Endothelial cell of umbilical vein (primary cell): ENCODE measurements around the gene SLC7A4. TPM values are rescaled to one million over a fixed set of nuclear protein-coding genes. Genes with fewer than 3 reads are reported as not detected.

ENCODE experiments used
- BruUV-seq: library from RNA; stranded (reverse); fragments of 400-500 nt; replicated peaks from 2 replicates; lab custom pipeline; 2021; lab: Mats Ljungman, UMichigan
- CTCF ChIA-PET: fragments of 300-600, 350-600 bp; sonication (Branson Sonifier 250); formaldehyde crosslinking; loops from one replicate; lab custom pipeline; 2021; ENCODE audit warnings: antibody characterized with exemption, inconsistent platforms; lab: Charles Lee
- POLR2A ChIA-PET: fragments of 300-600, 350-600 bp; sonication (Branson Sonifier 250); formaldehyde crosslinking; loops from one replicate; lab custom pipeline; 2021; ENCODE audit warnings: antibody characterized with exemption, inconsistent platforms; lab: Charles Lee
- DNase-seq: peaks from one replicate; pipeline ENCODE4 v3.0.0-alpha.2; 2011; ENCODE audit warnings: low read depth, low spot score
- FAIRE-seq: peaks from 2 replicates; lab custom pipeline; 2011; peaks lifted over from hg19 to GRCh38; lab: Jason Lieb, UNC
- H2AFZ ChIP-seq: 2 replicates; pipeline ENCODE4 v1.6.0; 2012; ENCODE audit warnings: low read depth, low read length, control low read depth, inconsistent platforms
- H3K27ac ChIP-seq: 2 replicates; pipeline ENCODE4 v1.5.1; 2011; ENCODE audit warnings: low read depth, mild to moderate bottlenecking, control low read depth, low read length, moderate library complexity; ENCODE audit not compliant: insufficient read depth
- H3K27me3 ChIP-seq, 2 experiments: 2 replicates each; pipeline versions ENCODE4 v1.6.0 to v1.6.1; 2011; ENCODE audit warnings: low read length in 2 of 2, mixed read lengths in 1 of 2; ENCODE audit not compliant: control insufficient read depth in 2 of 2, insufficient read depth in 2 of 2
- H3K36me3 ChIP-seq, 2 experiments: 2 replicates in 1 of 2; 3 replicates in 1 of 2; pipeline ENCODE4 v1.5.1; 2011; ENCODE audit warnings: low read length in 2 of 2, mild to moderate bottlenecking in 1 of 2, moderate library complexity in 1 of 2; ENCODE audit not compliant: control insufficient read depth in 2 of 2, insufficient read depth in 2 of 2; ENCODE audit errors: extremely low read depth in 1 of 2
- H3K4me1 ChIP-seq: 3 replicates; pipeline ENCODE4 v1.5.1; 2011; ENCODE audit warnings: mild to moderate bottlenecking, low read length; ENCODE audit not compliant: control insufficient read depth, insufficient read depth; ENCODE audit errors: extremely low read depth
- H3K4me2 ChIP-seq: 2 replicates; pipeline ENCODE4 v1.6.1; 2011; ENCODE audit warnings: low read length, control low read depth, mixed read lengths; ENCODE audit not compliant: insufficient read depth
- H3K4me3 ChIP-seq, 3 experiments: fragments of 200-600 bp in 1 of 3; sonication (generic), shearing (Covaris generic) in 1 of 3; replicated peaks in 1 of 3; 2 replicates each; pipeline ENCODE4 v1.5.1; 2011 to 2016; ENCODE audit warnings: control low read depth in 3 of 3, low read length in 3 of 3, mild to moderate bottlenecking in 2 of 3, inconsistent platforms in 1 of 3, low read depth in 1 of 3, moderate library complexity in 1 of 3; ENCODE audit not compliant: insufficient read depth in 1 of 3
- H3K79me2 ChIP-seq: 2 replicates; pipeline ENCODE4 v1.6.0; 2012; ENCODE audit warnings: low read length, inconsistent platforms; ENCODE audit not compliant: control insufficient read depth, insufficient read depth
- H3K9ac ChIP-seq: replicated peaks from 2 replicates; pipeline ENCODE3; 2011; ENCODE audit warnings: low read length, control low read depth; ENCODE audit not compliant: insufficient read depth; ENCODE audit errors: extremely low read depth
- H3K9me1 ChIP-seq: replicated peaks from 3 replicates; pipeline ENCODE4 v1.6.0; 2011; ENCODE audit warnings: mild to moderate bottlenecking, low read length; ENCODE audit not compliant: control insufficient read depth, insufficient read depth; ENCODE audit errors: extremely low read depth
- H3K9me3 ChIP-seq: replicated peaks from 2 replicates; pipeline ENCODE4 v1.5.1; 2012; ENCODE audit warnings: low read length, inconsistent platforms; ENCODE audit not compliant: control insufficient read depth, insufficient read depth
- H4K20me1 ChIP-seq: replicated peaks from 2 replicates; pipeline ENCODE3; 2011; ENCODE audit warnings: mild to moderate bottlenecking, low read length; ENCODE audit not compliant: control insufficient read depth, insufficient read depth; ENCODE audit errors: extremely low read depth
- EZH2 ChIP-seq: IDR thresholded peaks from 2 replicates; pipeline ENCODE4 v1.6.1; 2012; ENCODE audit warnings: borderline replicate concordance, low read depth, mild to moderate bottlenecking, moderate library complexity, low read length, inconsistent platforms; ENCODE audit not compliant: severe bottlenecking
- FOS ChIP-seq: IDR thresholded peaks from 2 replicates; pipeline ENCODE4 v1.6.1; 2011; ENCODE audit warnings: mild to moderate bottlenecking, low read length, moderate library complexity, borderline replicate concordance; ENCODE audit not compliant: insufficient read depth
- JUN ChIP-seq: IDR thresholded peaks from 2 replicates; pipeline ENCODE4 v1.6.1; 2011; ENCODE audit warnings: borderline replicate concordance, low read depth; ENCODE audit not compliant: insufficient read length, insufficient read depth
- MYC ChIP-seq: IDR thresholded peaks from one replicate; pipeline ENCODE4 v1.6.1; 2011; ENCODE audit warnings: mild to moderate bottlenecking, low read depth, low read length
- POLR2A ChIP-seq: IDR thresholded peaks from 2 replicates; pipeline ENCODE4 v1.6.1; 2012; ENCODE audit warnings: low read depth, mild to moderate bottlenecking, control low read depth, low read length
- dilution Hi-C: fragments of 300-500 bp; cut with MboI; formaldehyde crosslinking; loops from one replicate; pipeline ENCODE4 v1.15.0; 2019; ENCODE audit warnings: low sequenced_read_pairs; ENCODE audit not compliant: extremely low pct_ligation_motif_present
- intact Hi-C: fragments of 100-400 bp; cut with micrococcal nuclease; formaldehyde crosslinking; loops from one replicate; pipeline ENCODE4 v1.10.0; 2022
- polyA plus RNA-seq, 4 experiments: library from polyadenylated mRNA; depleted of rRNA in 3 of 4; stranded (reverse) in 3 of 4; unstranded in 1 of 4; fragments of >200 nt; gene quantifications; 2 replicates each; pipeline versions ENCODE4 v1.2.1 to v1.2.3, GENCODE V29; 2011 to 2012; ENCODE audit warnings: missing spikeins in 1 of 4
- total RNA-seq: library from RNA; stranded (reverse); gene quantifications from 2 replicates; pipeline ENCODE4 v1.2.3, GENCODE V29; 2021
- TF ChIP-seq, protein P1 (sequence below), 2 donors: IDR thresholded peaks; 1 replicate in 1 of 2; 2 replicates in 1 of 2; pipeline ENCODE4 v1.5.1; 2011; ENCODE audit warnings: low read length in 2 of 2, mild to moderate bottlenecking in 2 of 2, moderate library complexity in 2 of 2, control low read depth in 1 of 2, inconsistent platforms in 1 of 2, low read depth in 1 of 2; ENCODE audit not compliant: insufficient read depth in 1 of 2; ENCODE audit errors: extremely low read depth in 1 of 2

The SLC7A4 gene
- total and polyA plus RNA-seq, 2 donors (not counting 3 experiments of a cell fraction or from before 2014, with no cell fraction given): not detected

DNA sequence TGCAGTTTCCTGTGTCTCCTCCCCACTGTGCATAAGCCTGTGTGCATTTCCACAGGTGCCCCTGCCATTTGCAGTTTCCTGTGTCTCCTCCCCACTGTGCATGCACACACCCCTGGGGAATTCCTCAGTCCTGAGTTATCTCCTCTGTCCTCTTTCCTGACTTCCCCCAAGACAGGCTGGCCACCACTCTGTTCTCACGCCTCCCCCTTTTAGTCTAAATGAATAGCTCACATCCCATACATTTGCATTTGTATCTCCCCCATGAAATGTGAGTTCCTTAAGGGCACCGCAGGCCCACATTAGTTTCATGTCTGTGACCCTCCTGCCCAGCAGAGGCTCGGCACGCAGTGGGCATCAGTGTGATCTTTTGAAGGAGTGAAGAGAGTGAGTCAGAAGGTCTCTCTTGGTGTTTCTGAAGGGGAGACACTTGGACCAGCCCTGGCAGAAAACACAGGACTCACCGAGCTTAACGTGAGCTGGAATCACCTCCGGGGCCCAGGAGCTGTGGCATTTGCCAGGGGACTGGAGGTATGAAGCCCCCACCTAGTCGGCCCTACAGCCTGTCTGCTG, 19.6 kb upstream of the SLC7A4 start:
- CTCF ChIA-PET: no interaction called here

More for the DNA sequence above, 19.6 kb upstream of the SLC7A4 start:
- H3K79me2 ChIP-seq: no peaks in the 10 kb centered on the region
- dilution Hi-C loops: no loop called here
- no peak for DNase-seq
- no peaks in the 10 kb centered on the region for H3K36me3 ChIP-seq
- H3K9me1 ChIP-seq: no peaks in the 10 kb centered on the region
- POLR2A ChIA-PET: no interaction called here
- H3K27me3 ChIP-seq: peaks cover 3 to 5% of the 10 kb centered on the region in 2 experiments
- H2AFZ ChIP-seq: no peak overlapping the region
- no peak overlapping the region for H3K27ac ChIP-seq
- no peak overlapping the region for H3K9ac ChIP-seq
- TF ChIP-seq FOS (no peak), POLR2A (no peak), EZH2 (no peak), JUN (no peak), MYC (no peak)
- TF ChIP-seq, protein P1, sequence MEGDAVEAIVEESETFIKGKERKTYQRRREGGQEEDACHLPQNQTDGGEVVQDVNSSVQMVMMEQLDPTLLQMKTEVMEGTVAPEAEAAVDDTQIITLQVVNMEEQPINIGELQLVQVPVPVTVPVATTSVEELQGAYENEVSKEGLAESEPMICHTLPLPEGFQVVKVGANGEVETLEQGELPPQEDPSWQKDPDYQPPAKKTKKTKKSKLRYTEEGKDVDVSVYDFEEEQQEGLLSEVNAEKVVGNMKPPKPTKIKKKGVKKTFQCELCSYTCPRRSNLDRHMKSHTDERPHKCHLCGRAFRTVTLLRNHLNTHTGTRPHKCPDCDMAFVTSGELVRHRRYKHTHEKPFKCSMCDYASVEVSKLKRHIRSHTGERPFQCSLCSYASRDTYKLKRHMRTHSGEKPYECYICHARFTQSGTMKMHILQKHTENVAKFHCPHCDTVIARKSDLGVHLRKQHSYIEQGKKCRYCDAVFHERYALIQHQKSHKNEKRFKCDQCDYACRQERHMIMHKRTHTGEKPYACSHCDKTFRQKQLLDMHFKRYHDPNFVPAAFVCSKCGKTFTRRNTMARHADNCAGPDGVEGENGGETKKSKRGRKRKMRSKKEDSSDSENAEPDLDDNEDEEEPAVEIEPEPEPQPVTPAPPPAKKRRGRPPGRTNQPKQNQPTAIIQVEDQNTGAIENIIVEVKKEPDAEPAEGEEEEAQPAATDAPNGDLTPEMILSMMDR (IDR thresholded peaks at IDR 0.05; ENCODE audit: extremely low read depth in 1 of 2, insufficient read depth in 1 of 2, low read depth in 1 of 2, low read length in 2 of 2): no peak
- H3K9me3 ChIP-seq: no peaks in the 10 kb centered on the region
- no peaks in the 10 kb centered on the region for H4K20me1 ChIP-seq
- no peaks in the 10 kb centered on the region for H3K4me1 ChIP-seq
- FAIRE-seq: no peak
- no TSS peak for BruUV-seq
- no peak overlapping the region for H3K4me2 ChIP-seq
- intact Hi-C loops: no loop called here
- H3K4me3 ChIP-seq: no peak overlapping the region
